RWPE2 (cell line): ENCODE data around the gene PAGE2B.
A peak's percentile ranks its signal among the peaks of the same experiment; 100 is the strongest.
"Not testable (repeated sequence)": the region's sequence is repeated elsewhere in the genome, so short reads cannot be mapped to it uniquely, and the experiment has no call there.

Experiments
- ATAC-seq: fragments of 200-7000 bp; cut with Tn5 transposase; 3 replicates; pipeline ENCODE4 v1.9.1; 2021; ENCODE audit warnings: low read depth
- DNase-seq: peaks from one replicate; pipeline ENCODE4 v3.0.0-alpha.2; 2020; ENCODE audit warnings: low spot score
- H3K27ac ChIP-seq: fragments of 450-650 bp; 2 replicates; pipeline ENCODE4 v1.5.1; 2017; ENCODE audit warnings: mild to moderate bottlenecking; ENCODE audit not compliant: poor library complexity, severe bottlenecking
- H3K27me3 ChIP-seq: fragments of 250-450 bp; sonication (Bioruptor Pico); 2 replicates; pipeline ENCODE4 v1.5.1; 2021; ENCODE audit warnings: mild to moderate bottlenecking, moderate library complexity; ENCODE audit not compliant: insufficient read depth, poor library complexity, severe bottlenecking
- H3K36me3 ChIP-seq: fragments of 250-450 bp; sonication (Bioruptor Pico); 2 replicates; pipeline ENCODE4 v1.5.1; 2020; ENCODE audit warnings: low read depth, mild to moderate bottlenecking, moderate library complexity
- H3K4me1 ChIP-seq: fragments of 250-450 bp; sonication (Bioruptor Pico); 2 replicates; pipeline ENCODE4 v1.5.1; 2021; ENCODE audit warnings: mild to moderate bottlenecking, moderate library complexity; ENCODE audit not compliant: insufficient read depth, poor library complexity, severe bottlenecking
- H3K4me3 ChIP-seq: fragments of 250-450 bp; sonication (Bioruptor Pico); 2 replicates; pipeline ENCODE4 v1.5.1; 2021; ENCODE audit warnings: mild to moderate bottlenecking, moderate library complexity; ENCODE audit not compliant: severe bottlenecking
- H3K9me3 ChIP-seq: fragments of 250-450 bp; sonication (Bioruptor Pico); 2 replicates; pipeline ENCODE4 v1.5.1; 2021; ENCODE audit warnings: mild to moderate bottlenecking, moderate library complexity; ENCODE audit not compliant: severe bottlenecking
- CTCF ChIP-seq: fragments of 450-650 bp; IDR thresholded peaks from one replicate; pipeline ENCODE4 v1.5.1; 2017; ENCODE audit warnings: mild to moderate bottlenecking, moderate library complexity; ENCODE audit not compliant: poor library complexity, severe bottlenecking

PAGE2B gene

GRCh38 chrX:55029291-55029690 is 45.5 kb upstream of the PAGE2B start:
- no peak for ATAC-seq
- no peaks in the 10 kb centered on the region for H3K36me3 ChIP-seq
- H3K9me3 ChIP-seq = no peaks in the 10 kb centered on the region
- no peak overlapping the region for H3K27ac ChIP-seq
- no peak overlapping the region for H3K4me3 ChIP-seq
- DNase-seq = no peak
- no peaks in the 10 kb centered on the region for H3K27me3 ChIP-seq
- no peak for TF ChIP-seq CTCF
- no peaks in the 10 kb centered on the region for H3K4me1 ChIP-seq

GRCh38 chrX:55030271-55031205 is 44.3 kb upstream of the PAGE2B start, which contains the start of gene ALAS2:
TSS of gene ALAS2 (minus strand) at chrX:55030977. CDS start at chrX:55026000, 4,977 bp downstream.
- H3K27ac ChIP-seq = no peak within 1 kb of the TSS
- no peaks in the 10 kb centered on the region for H3K27me3 ChIP-seq
- no peaks in the 10 kb centered on the region for H3K36me3 ChIP-seq
- no peaks in the 10 kb centered on the region for H3K4me1 ChIP-seq
- DNase-seq = no peak
- no peaks in the 10 kb centered on the region for H3K9me3 ChIP-seq
- ATAC-seq = no peak
- no peak within 1 kb of the TSS for H3K4me3 ChIP-seq
- no peak for TF ChIP-seq CTCF

GRCh38 chrX:55033429-55033828 is 41.4 kb upstream of the PAGE2B start:
- ATAC-seq = no peak
- Histone ChIP-seq H3K4me3 (no peak overlapping the region), H3K27me3 (no peaks in the 10 kb centered on the region), H3K4me1 (no peaks in the 10 kb centered on the region), H3K36me3 (no peaks in the 10 kb centered on the region), H3K27ac (no peak overlapping the region), H3K9me3 (no peaks in the 10 kb centered on the region)
- no peak for TF ChIP-seq CTCF
- no peak for DNase-seq

GRCh38 chrX:55039471-55039870 is 35.4 kb upstream of the PAGE2B start:
- H3K9me3 ChIP-seq = no peaks in the 10 kb centered on the region
- no peaks in the 10 kb centered on the region for H3K27me3 ChIP-seq
- no peaks in the 10 kb centered on the region for H3K4me1 ChIP-seq
- DNase-seq (no peak), ATAC-seq (peak; percentile 61)
- H3K27ac ChIP-seq = no peak overlapping the region
- no peak overlapping the region for H3K4me3 ChIP-seq
- TF ChIP-seq CTCF = no peak
- H3K36me3 ChIP-seq = no peaks in the 10 kb centered on the region

GRCh38 chrX:55041514-55041913 is 33.3 kb upstream of the PAGE2B start:
- no peak for DNase-seq
- ATAC-seq = no peak
- H3K9me3 ChIP-seq = no peaks in the 10 kb centered on the region
- H3K4me3 ChIP-seq = no peak overlapping the region
- H3K36me3 ChIP-seq = no peaks in the 10 kb centered on the region
- no peak for TF ChIP-seq CTCF
- H3K27me3 ChIP-seq = no peaks in the 10 kb centered on the region
- H3K27ac ChIP-seq = no peak overlapping the region
- H3K4me1 ChIP-seq = no peaks in the 10 kb centered on the region

- H3K4me3 ChIP-seq, H3K9me3 ChIP-seq, H3K27ac ChIP-seq, H3K4me1 ChIP-seq, ATAC-seq, H3K36me3 ChIP-seq, H3K27me3 ChIP-seq, DNase-seq: not testable (repeated sequence)
Measured at GRCh38 chrX:55050599-55050998, 24.2 kb upstream of the PAGE2B start.
